Panc1 (cell line): ENCODE measurements around the gene HNRNPA3.

Experiments
- POLR2AphosphoS5 ChIP-seq: IDR thresholded peaks from 2 replicates; pipeline ENCODE4 v1.6.1; 2012; ENCODE audit warnings: mild to moderate bottlenecking, low read depth, low read length, moderate library complexity
- SIN3A ChIP-seq: IDR thresholded peaks from 2 replicates; pipeline ENCODE4 v1.6.1; 2012; ENCODE audit warnings: low read depth, mild to moderate bottlenecking, low read length, moderate library complexity, borderline replicate concordance; ENCODE audit not compliant: insufficient read depth
- TCF7L2 ChIP-seq: IDR thresholded peaks from 2 replicates; pipeline ENCODE4 v1.6.1; 2011; ENCODE audit warnings: mild to moderate bottlenecking, low read depth, low read length, inconsistent platforms
- TF ChIP-seq, protein P1 (sequence below): fragments of 450-650 bp; IDR thresholded peaks from 2 replicates; pipeline ENCODE4 v1.5.1; 2017; ENCODE audit warnings: mild to moderate bottlenecking
- TF ChIP-seq, protein P2 (sequence below), 2 experiments: IDR thresholded peaks; 2 replicates each; pipeline ENCODE4 v1.6.1; 2011 to 2012; ENCODE audit warnings: low read depth in 2 of 2, control low read depth in 1 of 2, low read length in 1 of 2, mild to moderate bottlenecking in 1 of 2, moderate library complexity in 1 of 2; ENCODE audit not compliant: insufficient read depth in 1 of 2

DNA sequence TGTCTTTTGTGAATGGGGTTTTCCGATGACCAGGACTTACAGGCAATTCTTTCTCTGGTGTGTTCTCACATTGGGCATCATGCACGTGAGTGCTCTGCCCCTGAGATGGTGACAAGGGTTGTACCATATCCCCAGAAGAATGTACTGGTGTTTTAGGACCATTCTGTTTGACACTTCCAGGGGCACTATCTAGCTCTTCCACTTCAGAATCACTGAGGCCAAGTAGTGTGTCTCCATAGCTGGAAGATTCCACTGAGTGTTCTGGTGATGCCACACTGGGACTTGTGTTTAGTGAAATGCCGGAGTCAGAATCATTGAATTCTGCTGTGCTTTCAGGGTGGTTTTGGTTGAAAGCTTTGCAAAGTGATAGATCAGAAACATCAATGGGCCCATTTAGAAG lies 18.7 kb downstream of the HNRNPA3 start:
- TF ChIP-seq, protein P1, sequence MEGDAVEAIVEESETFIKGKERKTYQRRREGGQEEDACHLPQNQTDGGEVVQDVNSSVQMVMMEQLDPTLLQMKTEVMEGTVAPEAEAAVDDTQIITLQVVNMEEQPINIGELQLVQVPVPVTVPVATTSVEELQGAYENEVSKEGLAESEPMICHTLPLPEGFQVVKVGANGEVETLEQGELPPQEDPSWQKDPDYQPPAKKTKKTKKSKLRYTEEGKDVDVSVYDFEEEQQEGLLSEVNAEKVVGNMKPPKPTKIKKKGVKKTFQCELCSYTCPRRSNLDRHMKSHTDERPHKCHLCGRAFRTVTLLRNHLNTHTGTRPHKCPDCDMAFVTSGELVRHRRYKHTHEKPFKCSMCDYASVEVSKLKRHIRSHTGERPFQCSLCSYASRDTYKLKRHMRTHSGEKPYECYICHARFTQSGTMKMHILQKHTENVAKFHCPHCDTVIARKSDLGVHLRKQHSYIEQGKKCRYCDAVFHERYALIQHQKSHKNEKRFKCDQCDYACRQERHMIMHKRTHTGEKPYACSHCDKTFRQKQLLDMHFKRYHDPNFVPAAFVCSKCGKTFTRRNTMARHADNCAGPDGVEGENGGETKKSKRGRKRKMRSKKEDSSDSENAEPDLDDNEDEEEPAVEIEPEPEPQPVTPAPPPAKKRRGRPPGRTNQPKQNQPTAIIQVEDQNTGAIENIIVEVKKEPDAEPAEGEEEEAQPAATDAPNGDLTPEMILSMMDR = no peak
- TF ChIP-seq POLR2AphosphoS5 (no peak), SIN3A (no peak), TCF7L2 (no peak)
- TF ChIP-seq, protein P2, sequence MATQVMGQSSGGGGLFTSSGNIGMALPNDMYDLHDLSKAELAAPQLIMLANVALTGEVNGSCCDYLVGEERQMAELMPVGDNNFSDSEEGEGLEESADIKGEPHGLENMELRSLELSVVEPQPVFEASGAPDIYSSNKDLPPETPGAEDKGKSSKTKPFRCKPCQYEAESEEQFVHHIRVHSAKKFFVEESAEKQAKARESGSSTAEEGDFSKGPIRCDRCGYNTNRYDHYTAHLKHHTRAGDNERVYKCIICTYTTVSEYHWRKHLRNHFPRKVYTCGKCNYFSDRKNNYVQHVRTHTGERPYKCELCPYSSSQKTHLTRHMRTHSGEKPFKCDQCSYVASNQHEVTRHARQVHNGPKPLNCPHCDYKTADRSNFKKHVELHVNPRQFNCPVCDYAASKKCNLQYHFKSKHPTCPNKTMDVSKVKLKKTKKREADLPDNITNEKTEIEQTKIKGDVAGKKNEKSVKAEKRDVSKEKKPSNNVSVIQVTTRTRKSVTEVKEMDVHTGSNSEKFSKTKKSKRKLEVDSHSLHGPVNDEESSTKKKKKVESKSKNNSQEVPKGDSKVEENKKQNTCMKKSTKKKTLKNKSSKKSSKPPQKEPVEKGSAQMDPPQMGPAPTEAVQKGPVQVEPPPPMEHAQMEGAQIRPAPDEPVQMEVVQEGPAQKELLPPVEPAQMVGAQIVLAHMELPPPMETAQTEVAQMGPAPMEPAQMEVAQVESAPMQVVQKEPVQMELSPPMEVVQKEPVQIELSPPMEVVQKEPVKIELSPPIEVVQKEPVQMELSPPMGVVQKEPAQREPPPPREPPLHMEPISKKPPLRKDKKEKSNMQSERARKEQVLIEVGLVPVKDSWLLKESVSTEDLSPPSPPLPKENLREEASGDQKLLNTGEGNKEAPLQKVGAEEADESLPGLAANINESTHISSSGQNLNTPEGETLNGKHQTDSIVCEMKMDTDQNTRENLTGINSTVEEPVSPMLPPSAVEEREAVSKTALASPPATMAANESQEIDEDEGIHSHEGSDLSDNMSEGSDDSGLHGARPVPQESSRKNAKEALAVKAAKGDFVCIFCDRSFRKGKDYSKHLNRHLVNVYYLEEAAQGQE (IDR thresholded peaks at IDR 0.05; ENCODE audit: insufficient read depth in 1 of 2, low read depth in 2 of 2, low read length in 1 of 2) = no peak
